Muscle of back (tissue), 11 donors: ENCODE results near the gene MAPK13. TPM values are rescaled to one million over a fixed set of nuclear protein-coding genes. Genes with fewer than 3 reads are reported as not detected.
"Not testable (repeated sequence)": the region's sequence is repeated elsewhere in the genome, so short reads cannot be mapped to it uniquely, and the experiment has no call there.

ENCODE experiments used
- DNase-seq, 3 donors: peaks; one replicate each; pipeline versions ENCODE4 v3.0.0 to v3.0.0-alpha.2; 2013
- polyA plus RNA-seq, 10 donors: library from polyadenylated mRNA; unstranded; fragments of 120-200 nt; gene quantifications; one replicate each; pipeline ENCODE4 v1.2.1, GENCODE V29; 2013; ENCODE audit not compliant: insufficient read length in 10 of 10

MAPK13 gene
- polyA plus RNA-seq, 10 donors, result 3.3 to 15.4 (median 6.4) TPM

DNA sequence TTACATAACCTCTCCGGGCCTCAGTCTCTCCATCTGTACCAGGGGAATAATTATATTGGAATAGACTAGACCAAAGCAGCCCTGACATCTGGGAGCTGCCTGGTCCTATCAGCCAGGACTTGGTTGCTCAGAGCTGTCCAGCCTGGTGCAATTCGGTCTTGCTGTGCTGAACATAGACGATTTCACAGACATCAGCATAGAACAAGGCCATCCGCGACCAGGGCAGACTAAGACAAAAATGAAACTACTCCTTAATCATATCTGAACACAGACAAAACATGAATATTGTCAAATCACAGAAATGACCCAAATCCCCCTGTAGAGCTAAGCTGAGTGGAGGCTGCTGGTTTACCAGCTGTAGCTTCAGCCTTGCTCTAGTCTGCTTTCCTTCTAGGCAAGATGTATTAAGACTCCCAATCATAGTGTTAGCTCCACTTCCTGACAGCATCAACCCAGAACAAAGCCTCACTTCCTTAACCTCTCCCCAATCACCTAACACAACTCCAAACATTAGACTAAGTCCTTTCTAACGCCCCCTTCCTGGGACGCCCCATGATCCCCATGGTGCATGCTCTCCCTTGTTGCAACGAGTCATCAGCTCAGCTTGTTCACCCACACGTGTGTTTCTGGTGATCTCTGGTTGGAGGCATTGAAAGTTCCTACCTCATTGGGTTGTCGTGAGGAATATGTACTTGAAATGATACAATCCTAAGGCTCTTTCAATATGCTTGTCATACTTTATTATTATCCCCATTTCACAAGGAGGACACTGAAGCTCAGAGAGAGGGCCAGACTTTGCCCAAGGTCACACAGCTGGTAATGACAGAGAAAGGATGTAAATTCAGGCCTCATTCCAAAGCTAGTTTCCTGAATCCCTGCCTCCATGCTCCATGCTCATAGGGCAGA, 3.5 kb upstream of the MAPK13 start:
- no peak for DNase-seq

DNA sequence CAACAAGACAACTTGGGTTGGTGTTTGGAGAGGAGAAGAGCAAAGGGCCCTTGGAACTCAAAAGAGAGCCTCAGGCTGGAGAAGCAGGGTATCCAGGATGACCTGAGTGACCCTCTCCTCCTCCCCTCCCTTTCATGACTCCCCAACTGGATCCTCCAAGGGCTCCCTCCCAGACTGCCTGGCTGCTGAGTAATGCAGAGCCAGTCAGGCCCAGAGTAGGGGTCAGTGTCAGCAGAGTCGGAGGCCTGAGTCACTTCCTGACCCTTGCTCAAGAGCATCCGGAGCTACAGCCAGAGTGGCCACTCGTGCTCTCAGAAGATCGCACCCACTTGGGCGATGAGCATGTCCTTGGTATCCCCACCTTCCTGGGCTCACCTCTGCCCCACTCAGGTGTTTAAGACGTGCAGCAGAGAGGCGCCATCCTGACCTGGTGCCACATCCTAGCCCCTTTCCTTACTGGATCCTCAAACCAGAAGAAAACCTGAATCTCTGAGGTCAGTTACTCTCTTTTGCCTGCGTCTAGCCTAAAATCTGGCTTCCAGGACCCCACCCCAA, 2.8 kb upstream of the MAPK13 start:
- DNase-seq, result no peak

- no peak for DNase-seq
These were observed 2.2 kb upstream of the MAPK13 start for GRCh38 chr6:36128073-36128472.

DNA sequence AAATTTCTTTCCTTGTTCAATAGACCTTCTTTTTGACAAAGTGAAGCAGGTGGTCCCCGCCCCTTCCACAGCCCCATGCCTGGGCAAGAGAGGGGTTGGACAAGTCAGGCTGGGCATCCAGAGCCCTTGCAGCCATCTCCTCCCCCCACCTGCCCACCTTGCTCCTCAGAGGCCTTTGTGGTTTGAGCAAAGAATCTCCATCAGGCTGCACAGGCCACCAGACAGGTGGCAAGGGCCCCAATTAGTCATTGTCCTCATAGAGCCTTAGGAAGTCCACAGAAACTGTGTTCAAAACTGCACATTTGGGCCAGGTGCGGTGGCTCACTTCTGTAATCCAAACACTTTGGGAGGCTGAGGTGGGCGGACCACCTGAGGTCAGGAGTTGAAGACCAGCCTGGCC, 1.5 kb upstream of the MAPK13 start:
- DNase-seq, result no peak

DNA sequence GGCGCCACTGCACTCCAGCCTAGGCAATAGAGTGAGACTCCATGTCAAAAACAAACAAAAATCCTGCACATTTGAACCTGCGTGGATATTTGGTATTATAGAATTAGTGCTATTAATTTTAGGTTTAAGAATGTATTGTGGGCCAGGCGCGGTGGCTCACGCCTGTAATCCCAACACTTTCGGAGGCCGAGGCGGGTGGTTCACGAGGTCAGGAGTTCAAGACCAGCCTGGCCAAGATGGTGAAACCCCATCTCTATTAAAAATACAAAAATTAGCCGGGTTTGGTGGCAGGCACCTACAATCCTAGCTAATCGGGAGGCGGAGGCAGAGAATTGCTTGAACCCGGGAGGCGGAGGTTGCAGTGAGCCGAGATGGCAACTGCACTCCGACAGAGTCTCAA, 979 bp upstream of the MAPK13 start:
- not testable (repeated sequence) for DNase-seq

DNA sequence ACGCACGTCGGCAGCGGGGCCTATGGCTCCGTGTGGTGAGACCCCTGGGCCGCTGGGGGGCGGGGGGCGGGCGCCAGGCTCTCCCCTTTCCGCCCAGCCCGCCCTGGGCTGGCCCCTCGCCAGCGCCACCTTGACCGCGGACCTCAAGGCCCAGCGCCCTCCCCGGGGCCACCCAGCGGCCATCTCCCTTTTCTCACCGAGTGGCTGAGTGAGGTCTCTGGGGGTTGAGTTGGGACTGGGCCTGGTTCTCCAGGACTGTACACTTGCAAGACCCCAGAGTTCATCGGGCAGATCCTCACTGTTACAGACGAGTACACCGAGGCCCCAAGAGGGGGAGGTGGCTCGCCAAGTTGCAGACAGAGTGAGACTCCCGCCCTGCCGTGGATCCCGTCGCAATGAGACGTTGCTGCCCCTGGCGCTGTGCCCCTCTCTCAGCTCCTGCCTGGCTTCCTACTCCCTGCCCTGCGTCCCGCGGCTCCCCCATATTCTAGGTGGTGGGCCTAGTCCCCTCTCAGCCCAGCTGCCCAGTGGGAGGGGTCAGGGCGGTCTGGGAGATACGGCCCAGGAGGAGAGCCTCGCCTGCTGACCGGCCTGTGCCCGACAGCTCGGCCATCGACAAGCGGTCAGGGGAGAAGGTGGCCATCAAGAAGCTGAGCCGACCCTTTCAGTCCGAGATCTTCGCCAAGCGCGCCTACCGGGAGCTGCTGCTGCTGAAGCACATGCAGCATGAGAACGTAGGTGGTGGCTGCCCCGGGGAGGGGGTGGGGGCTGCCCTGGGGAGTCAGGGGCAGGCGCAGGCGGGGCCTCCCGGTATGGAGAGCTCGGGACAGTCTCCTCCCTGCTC, 576 bp downstream of the MAPK13 start:
- peak in 1 of 3 donors; percentile 30 for DNase-seq

- DNase-seq, result peak in 1 of 3 donors; percentile 72
These were observed 1.4 kb downstream of the MAPK13 start for GRCh38 chr6:36131511-36132245.

DNA sequence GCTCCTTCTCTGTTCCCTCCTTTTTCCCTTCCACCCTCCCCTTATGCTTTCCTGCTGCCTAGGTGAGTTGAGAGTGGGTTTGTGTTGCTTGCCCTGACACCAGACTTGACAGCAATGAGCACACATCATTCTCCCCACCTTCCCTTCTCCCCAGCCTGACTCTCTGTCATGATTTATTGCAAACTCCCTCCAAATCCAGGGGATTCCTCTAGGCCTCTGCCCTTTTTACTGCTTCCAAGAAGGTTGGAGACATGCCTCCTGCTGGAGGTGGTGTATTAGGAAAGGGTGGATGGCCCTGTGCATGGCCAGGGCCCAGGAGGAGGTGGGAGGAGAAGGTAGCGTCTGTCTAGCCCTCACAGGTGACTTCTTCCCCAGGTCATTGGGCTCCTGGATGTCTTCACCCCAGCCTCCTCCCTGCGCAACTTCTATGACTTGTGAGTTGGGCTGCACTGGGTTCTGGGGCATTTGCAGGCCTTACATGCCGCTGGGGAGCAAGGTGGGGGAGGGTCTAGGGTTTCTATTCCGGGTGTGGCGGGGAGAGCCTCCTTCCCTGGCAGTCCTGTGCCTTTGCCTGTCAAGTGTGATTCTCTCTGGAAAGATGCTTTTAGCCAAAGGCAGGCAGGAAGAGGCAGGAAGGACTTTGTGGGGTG, 2.1 kb downstream of the MAPK13 start:
- no peak for DNase-seq

DNA sequence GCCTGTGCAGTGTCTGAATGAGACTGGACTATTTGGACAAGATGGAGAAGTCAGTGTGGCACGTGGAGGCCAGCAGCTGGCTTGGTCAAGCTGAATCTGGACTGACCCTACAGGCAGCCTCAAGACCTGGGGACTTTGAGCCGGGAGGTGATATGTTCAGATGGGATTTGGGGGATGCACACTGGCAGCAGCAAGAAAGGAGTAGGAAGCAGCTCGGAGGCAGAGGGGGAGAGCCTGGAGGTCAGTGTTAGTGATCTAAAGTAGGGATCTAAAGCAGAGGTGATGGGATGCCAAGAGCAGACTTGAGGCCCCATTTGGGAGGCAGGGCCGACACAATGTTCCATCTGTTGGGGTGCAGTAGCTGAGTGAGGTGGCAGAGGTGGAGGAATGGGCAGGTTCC, 2.8 kb downstream of the MAPK13 start:
- DNase-seq, result no peak

DNA sequence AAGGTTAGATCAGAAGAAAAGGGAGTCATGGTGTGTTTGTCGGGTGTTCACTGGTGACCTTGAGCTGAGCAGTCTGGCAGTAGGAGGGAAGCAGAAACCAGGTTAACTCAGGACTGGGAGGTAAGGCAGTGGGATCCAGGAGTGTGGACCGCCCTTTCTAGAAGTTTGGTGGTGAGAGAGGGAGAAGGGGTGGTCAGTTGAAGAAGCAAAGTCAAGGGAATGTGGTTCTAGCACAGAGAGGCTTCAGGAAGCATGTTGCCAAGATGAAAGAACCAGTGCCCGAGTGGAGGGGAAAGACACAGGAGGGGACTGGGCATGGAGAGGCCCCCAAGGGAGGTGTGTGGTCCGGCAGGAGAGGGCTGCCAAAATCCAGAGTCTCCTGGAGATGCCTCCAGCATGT, 3.6 kb downstream of the MAPK13 start:
- DNase-seq, result no peak

GRCh38 chr6:36135053-36135731, 4.9 kb downstream of the MAPK13 start:
- no peak for DNase-seq

GRCh38 chr6:36136034-36136433, 5.7 kb downstream of the MAPK13 start:
- DNase-seq, result no peak

DNA sequence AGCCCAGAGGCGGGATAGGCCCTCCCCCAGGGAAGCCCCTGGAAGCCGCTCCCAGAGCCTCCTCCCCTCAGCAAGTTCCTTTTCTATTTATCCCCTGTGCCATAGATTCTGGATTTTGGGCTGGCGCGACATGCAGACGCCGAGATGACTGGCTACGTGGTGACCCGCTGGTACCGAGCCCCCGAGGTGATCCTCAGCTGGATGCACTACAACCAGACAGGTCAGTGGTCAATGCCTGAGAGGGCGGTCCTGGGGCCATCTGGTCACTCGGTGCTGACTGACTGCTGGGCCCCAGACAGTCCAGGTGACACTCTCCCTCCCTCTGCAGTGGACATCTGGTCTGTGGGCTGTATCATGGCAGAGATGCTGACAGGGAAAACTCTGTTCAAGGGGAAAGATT, 6.2 kb downstream of the MAPK13 start:
- no peak for DNase-seq

DNA sequence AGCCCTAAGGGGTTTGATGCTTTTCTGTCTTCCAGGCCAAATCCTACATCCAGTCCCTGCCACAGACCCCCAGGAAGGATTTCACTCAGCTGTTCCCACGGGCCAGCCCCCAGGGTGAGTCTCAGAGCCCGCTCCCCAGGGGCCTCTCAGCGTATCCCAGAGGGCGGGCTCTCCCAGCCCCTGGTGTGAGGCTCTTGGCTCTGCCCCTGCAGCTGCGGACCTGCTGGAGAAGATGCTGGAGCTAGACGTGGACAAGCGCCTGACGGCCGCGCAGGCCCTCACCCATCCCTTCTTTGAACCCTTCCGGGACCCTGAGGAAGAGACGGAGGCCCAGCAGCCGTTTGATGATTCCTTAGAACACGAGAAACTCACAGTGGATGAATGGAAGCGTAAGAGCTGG, 8.4 kb downstream of the MAPK13 start:
- DNase-seq, result no peak

GRCh38 chr6:36139431-36139830, 9.1 kb downstream of the MAPK13 start:
- no peak for DNase-seq

GRCh38 chr6:36139991-36140710, 9.8 kb downstream of the MAPK13 start:
- no peak for DNase-seq

DNA sequence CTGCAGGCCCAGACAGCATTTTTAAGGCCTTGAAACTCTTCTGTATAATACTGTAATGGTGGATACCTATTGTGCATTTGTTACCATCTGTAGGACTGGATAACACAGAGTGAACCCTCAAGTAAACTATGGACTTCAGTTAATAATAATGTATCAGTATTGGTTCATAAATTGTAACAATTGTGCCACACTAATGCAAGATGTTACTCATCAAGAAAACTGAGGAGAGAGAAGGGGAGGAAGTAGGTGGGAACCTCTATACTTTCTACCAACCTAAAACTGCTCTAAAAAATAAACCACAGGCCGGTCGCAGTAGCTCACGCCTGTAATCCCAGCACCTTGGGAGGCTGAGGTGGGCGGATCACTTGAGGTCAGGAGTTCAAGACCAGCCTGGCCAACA, 10.8 kb downstream of the MAPK13 start:
- DNase-seq, result no peak

GRCh38 chr6:36141961-36142360, 11.6 kb downstream of the MAPK13 start:
- no peak for DNase-seq

- no peak for DNase-seq
These were observed 12.9 kb downstream of the MAPK13 start for GRCh38 chr6:36142971-36143838.
